CD4-positive, alpha-beta T cell treated with Interleukin-4 for 4 hours (primary cell): ENCODE data around the gene FALEC.
A peak's percentile ranks its signal among the peaks of the same experiment; 100 is the strongest.

Experiments used
- DNase-seq: peaks from one replicate; pipeline ENCODE4 v3.0.0-alpha.2; 2020

Gene FALEC

GRCh38 chr1:150548324-150548631 lies 32.7 kb downstream of the FALEC start:
- no peak for DNase-seq

- DNase-seq: no peak
These were observed 33.3 kb downstream of the FALEC start, which contains the start of gene ADAMTSL4 for GRCh38 chr1:150548632-150549495. TSS of gene ADAMTSL4 (plus strand) at chr1:150549408. CDS start at chr1:150552289, 2,881 bp downstream.

- DNase-seq: no peak
These were observed 34.1 kb downstream of the FALEC start for GRCh38 chr1:150549496-150550221.

- DNase-seq: no peak
These were observed 34.9 kb downstream of the FALEC start for GRCh38 chr1:150550222-150551050.

GRCh38 chr1:150551051-150551783 lies 35.7 kb downstream of the FALEC start:
- no peak for DNase-seq

GRCh38 chr1:150551784-150552127 lies 36.2 kb downstream of the FALEC start:
- no peak for DNase-seq

- DNase-seq: no peak
These were observed 36.8 kb downstream of the FALEC start for GRCh38 chr1:150552128-150552910.

GRCh38 chr1:150552911-150553289 lies 37.3 kb downstream of the FALEC start:
- no peak for DNase-seq

GRCh38 chr1:150553392-150554085 lies 38.0 kb downstream of the FALEC start:
- DNase-seq: no peak

- DNase-seq: no peak
These were observed 38.5 kb downstream of the FALEC start for GRCh38 chr1:150554086-150554452.

GRCh38 chr1:150555198-150555970 lies 39.8 kb downstream of the FALEC start:
- no peak for DNase-seq

GRCh38 chr1:150555971-150556865 lies 40.7 kb downstream of the FALEC start:
- no peak for DNase-seq

GRCh38 chr1:150557065-150557600 lies 41.6 kb downstream of the FALEC start:
- no peak for DNase-seq

- DNase-seq: no peak
These were observed 42.3 kb downstream of the FALEC start for GRCh38 chr1:150557813-150558212.

- no peak for DNase-seq
These were observed 42.8 kb downstream of the FALEC start for GRCh38 chr1:150558303-150558704.

GRCh38 chr1:150558761-150559655 lies 43.5 kb downstream of the FALEC start:
- DNase-seq: no peak

GRCh38 chr1:150559656-150560010 lies 44.1 kb downstream of the FALEC start:
- DNase-seq: no peak

- peak; percentile 67 for DNase-seq
These were observed 44.5 kb downstream of the FALEC start for GRCh38 chr1:150560011-150560438.
